GM12878 (cell line): Measurements from ENCODE around the gene FNTB. TPM values are rescaled to one million over a fixed set of nuclear protein-coding genes. Genes with fewer than 3 reads are reported as not detected.

Experiments used
- ATAC-seq: fragments of 200-7000 bp; cut with Tn5 transposase; 3 replicates; pipeline ENCODE4 v1.9.1; 2020; ENCODE audit warnings: mild to moderate bottlenecking, moderate library complexity
- BruUV-seq: library from RNA; stranded (reverse); fragments of 400-500 nt; replicated peaks from 2 replicates; lab custom pipeline; 2021; lab: Mats Ljungman, UMichigan
- CTCF ChIA-PET: fragments of 300-600 bp; sonication (Branson Sonifier 250); formaldehyde crosslinking; extraction: SDS; loops from one replicate; lab custom pipeline; 2021; ENCODE audit warnings: inconsistent platforms; lab: Yijun Ruan, JAX
- POLR2A ChIA-PET: fragments of 350-600 bp; formaldehyde crosslinking; extraction: SDS; loops from one replicate; lab custom pipeline; 2021; ENCODE audit warnings: inconsistent platforms; lab: Charles Lee
- RAD21 ChIA-PET: fragments of 300-600 bp; sonication (Branson Sonifier 250); formaldehyde crosslinking; loops from one replicate; lab custom pipeline; 2023; ENCODE audit warnings: antibody characterized with exemption; ENCODE audit not compliant: unreplicated experiment; lab: Charles Lee
- SMC1A ChIA-PET: fragments of 300-600 bp; sonication (Branson Sonifier 250); formaldehyde crosslinking; loops from one replicate; lab custom pipeline; 2023; ENCODE audit not compliant: unreplicated experiment, uncharacterized antibody; lab: Charles Lee
- DNase-seq: peaks from one replicate; pipeline ENCODE4 v3.0.0-alpha.2; 2011; ENCODE audit warnings: low read depth, low spot score
- FAIRE-seq: peaks from 3 replicates; lab custom pipeline; 2011; peaks lifted over from hg19 to GRCh38; lab: Jason Lieb, UNC
- H2AFZ ChIP-seq: 2 replicates; pipeline ENCODE4 v1.6.0; 2011; ENCODE audit warnings: low read depth, low read length, control low read depth; ENCODE audit not compliant: control insufficient read depth
- H3K27ac ChIP-seq: 2 replicates; pipeline ENCODE4 v1.5.1; 2011; ENCODE audit warnings: control low read depth; ENCODE audit not compliant: control insufficient read depth, insufficient read depth
- H3K27me3 ChIP-seq, 2 experiments: replicated peaks in 1 of 2; 2 replicates each; pipeline versions ENCODE4 v1.6.0 to v1.6.1; 2011; ENCODE audit warnings: low read length in 1 of 2; ENCODE audit not compliant: control insufficient read depth in 2 of 2, insufficient read depth in 2 of 2
- H3K36me3 ChIP-seq, 2 experiments: 2 replicates each; pipeline ENCODE4 v1.5.1; 2011; ENCODE audit warnings: low read length in 1 of 2; ENCODE audit not compliant: control insufficient read depth in 2 of 2, insufficient read depth in 2 of 2
- H3K4me1 ChIP-seq: 2 replicates; pipeline ENCODE4 v1.6.1; 2011; ENCODE audit warnings: mild to moderate bottlenecking, low read length, moderate library complexity, mixed read lengths; ENCODE audit not compliant: control insufficient read depth, insufficient read depth
- H3K4me2 ChIP-seq: 2 replicates; pipeline ENCODE4 v1.6.0; 2011; ENCODE audit warnings: control low read depth; ENCODE audit not compliant: control insufficient read depth, insufficient read depth
- H3K4me3 ChIP-seq: fragments of 200-600 bp; sonication (generic); 2 replicates; pipeline ENCODE4 v1.5.1; 2016
- H3K79me2 ChIP-seq: 2 replicates; pipeline ENCODE4 v1.6.0; 2011; ENCODE audit warnings: low read length; ENCODE audit not compliant: control insufficient read depth, insufficient read depth
- H3K9ac ChIP-seq: 2 replicates; pipeline ENCODE4 v1.8.0; 2011; ENCODE audit warnings: low read length, control low read depth, mixed read lengths; ENCODE audit not compliant: control insufficient read depth, insufficient read depth
- H3K9me3 ChIP-seq: replicated peaks from 3 replicates; pipeline ENCODE4 v1.5.1; 2011; ENCODE audit warnings: mild to moderate bottlenecking, low read length; ENCODE audit not compliant: control insufficient read depth, insufficient read depth
- H4K20me1 ChIP-seq: 2 replicates; pipeline ENCODE4 v1.6.0; 2011; ENCODE audit not compliant: control insufficient read depth, insufficient read depth
- MTA2 ChIP-seq: fragments of 450-650 bp; IDR thresholded peaks from 2 replicates; pipeline ENCODE4 v1.6.1; 2016; ENCODE audit warnings: low read depth, mild to moderate bottlenecking, moderate library complexity
- NRF1 ChIP-seq: conservative IDR thresholded peaks from 2 replicates; pipeline ENCODE4 v1.6.1; 2011; ENCODE audit warnings: mild to moderate bottlenecking, low read depth, low read length, improper control_type of control experiment
- PAX5 ChIP-seq: IDR thresholded peaks from 2 replicates; pipeline ENCODE4 v1.6.1; 2011; ENCODE audit warnings: low read depth, low read length, borderline replicate concordance
- STAT1 ChIP-seq: fragments of 450-650 bp; conservative IDR thresholded peaks from 2 replicates; pipeline ENCODE4 v1.6.1; 2014; ENCODE audit warnings: antibody characterized with exemption, mild to moderate bottlenecking
- SUZ12 ChIP-seq: fragments of 200-600 bp; sonication (generic); IDR thresholded peaks from one replicate; pipeline ENCODE4 v1.6.1; 2018; ENCODE audit warnings: antibody characterized with exemption, mild to moderate bottlenecking; ENCODE audit not compliant: unreplicated experiment
- ZNF592 ChIP-seq: fragments of 450-650 bp; IDR thresholded peaks from 2 replicates; pipeline ENCODE4 v1.6.1; 2017; ENCODE audit warnings: mild to moderate bottlenecking, moderate library complexity
- WGBS: methylation state at CpG from one replicate; pipeline ENCODE4 v1.1.6; 2016; ENCODE audit warnings: low lambda C conversion rate; ENCODE audit not compliant: insufficient replicate concordance, insufficient coverage; ENCODE audit errors: missing lambda C conversion rate; 5-methylcytosine and 5-hydroxymethylcytosine counted together
- in situ Hi-C: fragments of 300-500 bp; cut with MboI; formaldehyde crosslinking; loops from 9 replicates; pipeline ENCODE4 v1.14.3; 2018; ENCODE audit warnings: mixed read lengths
- intact Hi-C: fragments of 100-400 bp; cut with micrococcal nuclease; formaldehyde crosslinking; loops from one replicate; pipeline ENCODE4 v1.14.2; 2022; ENCODE audit not compliant: unreplicated experiment
- polyA plus RNA-seq, 11 experiments: library from polyadenylated mRNA; depleted of rRNA in 4 of 11; unstranded in 6 of 11; stranded (reverse) in 5 of 11; fragments of >200 nt; fragmentation: Nextera tagmentation in 4 of 11; fragmentation: Illumina TruSeq in 1 of 11; extraction: Ambion mirVana in 4 of 11; extraction: Trizol in 1 of 11; gene quantifications; 1 replicate in 1 of 11; 2 replicates in 10 of 11; pipeline versions ENCODE4 v1.2.1 to v1.2.3, GENCODE V29; 2011 to 2016; ENCODE audit warnings: inconsistent platforms in 2 of 11, missing spikeins in 2 of 11, low read depth in 1 of 11
- total RNA-seq, 4 experiments: library from RNA; depleted of rRNA in 3 of 4; stranded (reverse); fragments of >200 nt in 3 of 4; fragmentation: Illumina TruSeq in 1 of 4; extraction: Trizol in 1 of 4; gene quantifications; 2 replicates each; pipeline versions ENCODE4 v1.2.1 to v1.2.3, GENCODE V29; 2013 to 2021

The FNTB gene
- total and polyA plus RNA-seq, 10 of the 15 experiments (the other 5 are each of a cell fraction or from before 2014, with no cell fraction given) = 10.4 to 25.1 (median 16.7) TPM

GRCh38 chr14:65026526-65026925 is 39.8 kb downstream of the FNTB start:
- TF ChIP-seq PAX5 (no peak), MTA2 (no peak), STAT1 (no peak), NRF1 (no peak), ZNF592 (no peak), SUZ12 (no peak)
- TF ChIP-seq, all 136 proteins: peak for 0
- H3K9ac ChIP-seq = no peak overlapping the region
- in situ Hi-C loops = no loop called here
- DNase-seq = no peak
- intact Hi-C loops = no loop called here
- no peak for FAIRE-seq
- no TSS peak for BruUV-seq
- ChIA-PET POLR2A (no interaction called here), RAD21 (no interaction called here), CTCF (no interaction called here), SMC1A (no interaction called here)
- no peak overlapping the region for H3K4me3 ChIP-seq
- no peaks in the 10 kb centered on the region for H3K27me3 ChIP-seq
- no peak for ATAC-seq
- H3K4me2 ChIP-seq = no peak overlapping the region
- H2AFZ ChIP-seq = no peak overlapping the region
- 92% methylated on average over 9 of the region's 9 CpGs for WGBS
- H3K9me3 ChIP-seq = no peaks in the 10 kb centered on the region
- H3K36me3 ChIP-seq = peaks cover 3 to 29% of the 10 kb centered on the region in 2 experiments; a peak in 3 of 4 replicates
- no peaks in the 10 kb centered on the region for H3K4me1 ChIP-seq
- H3K27ac ChIP-seq = no peak overlapping the region
- H3K79me2 ChIP-seq = no peaks in the 10 kb centered on the region
- H4K20me1 ChIP-seq = no peaks in the 10 kb centered on the region
